Endothelial cell (in vitro differentiated cells): ENCODE measurements around the gene ARMC2. TPM values are rescaled to one million over a fixed set of nuclear protein-coding genes. Genes with fewer than 3 reads are reported as not detected.

Experiments
- DNase-seq: peaks from one replicate; pipeline ENCODE4 v3.0.0; 2021; ENCODE audit warnings: low spot score
- H3K27ac Mint-ChIP-seq: one replicate; pipeline ENCODE4 v1.8.0; 2021; ENCODE audit warnings: mixed read lengths, inconsistent platforms; ENCODE audit not compliant: unreplicated experiment
- H3K27me3 Mint-ChIP-seq: one replicate; pipeline ENCODE4 v1.8.0; 2021; ENCODE audit warnings: mild to moderate bottlenecking, moderate library complexity, mixed read lengths, inconsistent platforms; ENCODE audit not compliant: unreplicated experiment
- H3K36me3 Mint-ChIP-seq: one replicate; pipeline ENCODE4 v1.8.0; 2021; ENCODE audit warnings: mild to moderate bottlenecking, low read depth, mixed read lengths, inconsistent platforms; ENCODE audit not compliant: unreplicated experiment
- H3K4me1 Mint-ChIP-seq: one replicate; pipeline ENCODE4 v1.8.0; 2021; ENCODE audit warnings: mild to moderate bottlenecking, mixed read lengths, inconsistent platforms; ENCODE audit not compliant: unreplicated experiment
- H3K4me3 Mint-ChIP-seq: one replicate; pipeline ENCODE4 v1.8.0; 2021; ENCODE audit warnings: mild to moderate bottlenecking, mixed read lengths, inconsistent platforms; ENCODE audit not compliant: unreplicated experiment
- H3K9me3 Mint-ChIP-seq: one replicate; pipeline ENCODE4 v1.8.0; 2021; ENCODE audit warnings: mixed read lengths, inconsistent platforms; ENCODE audit not compliant: unreplicated experiment
- CTCF ChIP-seq: fragments of 200-600 bp; sonication (generic); IDR thresholded peaks from one replicate; pipeline ENCODE4 v1.5.0; 2021; ENCODE audit warnings: antibody characterized with exemption; ENCODE audit not compliant: unreplicated experiment
- total RNA-seq: library from RNA; stranded (reverse); fragmentation: NEBNext Ultra II Directional; extraction: Animal tissue kit (Norgen Biotek cat#: 25700); gene quantifications from one replicate; pipeline ENCODE4 v1.2.1, GENCODE V29; 2021; ENCODE audit not compliant: unreplicated experiment

The ARMC2 gene
- total RNA-seq, 1 donor from 2014 or later, result 6.3 TPM

- H3K27me3 Mint-ChIP-seq, result no peaks in the 10 kb centered on the region
- peaks cover 9% of the 10 kb centered on the region for H3K36me3 Mint-ChIP-seq
- no peak for DNase-seq
- H3K27ac Mint-ChIP-seq, result no peak overlapping the region
- no peak overlapping the region for H3K4me3 Mint-ChIP-seq
- H3K9me3 Mint-ChIP-seq, result no peaks in the 10 kb centered on the region
- TF ChIP-seq CTCF, result no peak
- no peaks in the 10 kb centered on the region for H3K4me1 Mint-ChIP-seq
Measured at GRCh38 chr6:108868647-108869046, 20.4 kb downstream of the ARMC2 start.

GRCh38 chr6:108869876-108870275, 21.7 kb downstream of the ARMC2 start:
- Mint-ChIP-seq H3K27ac (no peak overlapping the region), H3K27me3 (no peaks in the 10 kb centered on the region), H3K4me3 (no peak overlapping the region), H3K9me3 (no peaks in the 10 kb centered on the region), H3K4me1 (no peaks in the 10 kb centered on the region), H3K36me3 (peaks cover 9% of the 10 kb centered on the region)
- no peak for TF ChIP-seq CTCF
- DNase-seq, result no peak

- peaks cover 9% of the 10 kb centered on the region for H3K36me3 Mint-ChIP-seq
- no peaks in the 10 kb centered on the region for H3K27me3 Mint-ChIP-seq
- no peak for DNase-seq
- TF ChIP-seq CTCF, result no peak
- H3K9me3 Mint-ChIP-seq, result no peaks in the 10 kb centered on the region
- no peak overlapping the region for H3K27ac Mint-ChIP-seq
- no peak overlapping the region for H3K4me3 Mint-ChIP-seq
- no peaks in the 10 kb centered on the region for H3K4me1 Mint-ChIP-seq
Measured at GRCh38 chr6:108870357-108870756, 22.1 kb downstream of the ARMC2 start.

GRCh38 chr6:108872141-108872557, 23.9 kb downstream of the ARMC2 start:
- Mint-ChIP-seq H3K4me1 (no peaks in the 10 kb centered on the region), H3K4me3 (no peak overlapping the region), H3K36me3 (peaks cover 9% of the 10 kb centered on the region), H3K9me3 (no peaks in the 10 kb centered on the region), H3K27me3 (no peaks in the 10 kb centered on the region), H3K27ac (no peak overlapping the region)
- TF ChIP-seq CTCF, result no peak
- no peak for DNase-seq

- H3K27ac Mint-ChIP-seq, result no peak overlapping the region
- no peak overlapping the region for H3K4me3 Mint-ChIP-seq
- H3K4me1 Mint-ChIP-seq, result no peaks in the 10 kb centered on the region
- H3K36me3 Mint-ChIP-seq, result peaks cover 9% of the 10 kb centered on the region
- TF ChIP-seq CTCF, result no peak
- no peak for DNase-seq
- no peaks in the 10 kb centered on the region for H3K27me3 Mint-ChIP-seq
- no peaks in the 10 kb centered on the region for H3K9me3 Mint-ChIP-seq
Measured at GRCh38 chr6:108872575-108872974, 24.4 kb downstream of the ARMC2 start.
